ENCODE data around the gene PCCB.

Gene PCCB

GRCh38 chr3:136277115-136277514 is 27.0 kb downstream of the PCCB start:
- Mint-ChIP-seq H3K4me1 (ENCODE audit: low read depth) (peaks cover 7% of the 10 kb centered on the region), H3K36me3 (ENCODE audit: low read depth) (peaks cover 52% of the 10 kb centered on the region), H3K27me3 (ENCODE audit: low read depth) (no peaks in the 10 kb centered on the region), H3K27ac (no peak overlapping the region), H3K4me3 (no peak overlapping the region), H3K9me3 (peaks cover 23% of the 10 kb centered on the region)
- no peak for DNase-seq (ENCODE audit: low spot score)

- Mint-ChIP-seq H3K9me3 (peaks cover 23% of the 10 kb centered on the region), H3K27me3 (ENCODE audit: low read depth) (no peaks in the 10 kb centered on the region), H3K36me3 (ENCODE audit: low read depth) (peaks cover 55% of the 10 kb centered on the region), H3K27ac (no peak overlapping the region), H3K4me1 (ENCODE audit: low read depth) (peaks cover 5% of the 10 kb centered on the region), H3K4me3 (no peak overlapping the region)
- no peak for DNase-seq (ENCODE audit: low spot score)
Measured at GRCh38 chr3:136277634-136278033, 27.5 kb downstream of the PCCB start.

GRCh38 chr3:136279092-136279491 is 29.0 kb downstream of the PCCB start:
- Mint-ChIP-seq H3K27ac (no peak overlapping the region), H3K4me1 (ENCODE audit: low read depth) (peaks cover 3% of the 10 kb centered on the region), H3K9me3 (peaks cover 23% of the 10 kb centered on the region), H3K36me3 (ENCODE audit: low read depth) (peaks cover 51% of the 10 kb centered on the region), H3K27me3 (ENCODE audit: low read depth) (no peaks in the 10 kb centered on the region), H3K4me3 (no peak overlapping the region)
- DNase-seq (ENCODE audit: low spot score): no peak

- Mint-ChIP-seq H3K36me3 (ENCODE audit: low read depth) (peaks cover 50% of the 10 kb centered on the region), H3K4me3 (no peak overlapping the region), H3K9me3 (peaks cover 23% of the 10 kb centered on the region), H3K27me3 (ENCODE audit: low read depth) (no peaks in the 10 kb centered on the region), H3K4me1 (ENCODE audit: low read depth) (peaks cover 1% of the 10 kb centered on the region), H3K27ac (no peak overlapping the region)
- no peak for DNase-seq (ENCODE audit: low spot score)
Measured at GRCh38 chr3:136280961-136281360, 30.8 kb downstream of the PCCB start.

GRCh38 chr3:136281966-136282520 is 31.9 kb downstream of the PCCB start:
- H3K27ac Mint-ChIP-seq: no peak overlapping the region
- no peaks in the 10 kb centered on the region for H3K27me3 Mint-ChIP-seq (ENCODE audit: low read depth)
- peaks cover 53% of the 10 kb centered on the region for H3K36me3 Mint-ChIP-seq (ENCODE audit: low read depth)
- no peak overlapping the region for H3K4me3 Mint-ChIP-seq
- H3K4me1 Mint-ChIP-seq (ENCODE audit: low read depth): peaks cover 1% of the 10 kb centered on the region
- peaks cover 23% of the 10 kb centered on the region for H3K9me3 Mint-ChIP-seq
- no peak for DNase-seq (ENCODE audit: low spot score)

GRCh38 chr3:136283627-136284026 is 33.5 kb downstream of the PCCB start:
- H3K4me3 Mint-ChIP-seq: no peak overlapping the region
- H3K27ac Mint-ChIP-seq: no peak overlapping the region
- H3K27me3 Mint-ChIP-seq (ENCODE audit: low read depth): no peaks in the 10 kb centered on the region
- DNase-seq (ENCODE audit: low spot score): no peak
- peaks cover 49% of the 10 kb centered on the region for H3K36me3 Mint-ChIP-seq (ENCODE audit: low read depth)
- H3K4me1 Mint-ChIP-seq (ENCODE audit: low read depth): peaks cover 1% of the 10 kb centered on the region
- peaks cover 20% of the 10 kb centered on the region for H3K9me3 Mint-ChIP-seq

- peaks cover 22% of the 10 kb centered on the region for H3K36me3 Mint-ChIP-seq (ENCODE audit: low read depth)
- H3K27ac Mint-ChIP-seq: no peak overlapping the region
- H3K9me3 Mint-ChIP-seq: no peaks in the 10 kb centered on the region
- no peak overlapping the region for H3K4me3 Mint-ChIP-seq
- no peak for DNase-seq (ENCODE audit: low spot score)
- H3K27me3 Mint-ChIP-seq (ENCODE audit: low read depth): no peaks in the 10 kb centered on the region
- no peaks in the 10 kb centered on the region for H3K4me1 Mint-ChIP-seq (ENCODE audit: low read depth)
Measured at GRCh38 chr3:136291302-136291701, 41.2 kb downstream of the PCCB start.

GRCh38 chr3:136292500-136292899 is 42.4 kb downstream of the PCCB start:
- H3K4me1 Mint-ChIP-seq (ENCODE audit: low read depth): no peaks in the 10 kb centered on the region
- no peak overlapping the region for H3K27ac Mint-ChIP-seq
- H3K4me3 Mint-ChIP-seq: no peak overlapping the region
- peaks cover 17% of the 10 kb centered on the region for H3K36me3 Mint-ChIP-seq (ENCODE audit: low read depth)
- H3K9me3 Mint-ChIP-seq: no peaks in the 10 kb centered on the region
- DNase-seq (ENCODE audit: low spot score): no peak
- H3K27me3 Mint-ChIP-seq (ENCODE audit: low read depth): no peaks in the 10 kb centered on the region

- Mint-ChIP-seq H3K9me3 (no peaks in the 10 kb centered on the region), H3K36me3 (ENCODE audit: low read depth) (peaks cover 15% of the 10 kb centered on the region), H3K4me1 (ENCODE audit: low read depth) (no peaks in the 10 kb centered on the region), H3K27ac (no peak overlapping the region), H3K27me3 (ENCODE audit: low read depth) (no peaks in the 10 kb centered on the region), H3K4me3 (no peak overlapping the region)
- no peak for DNase-seq (ENCODE audit: low spot score)
Measured at GRCh38 chr3:136293279-136293678, 43.1 kb downstream of the PCCB start.

GRCh38 chr3:136294176-136294575 is 44.0 kb downstream of the PCCB start:
- peaks cover 22% of the 10 kb centered on the region for H3K36me3 Mint-ChIP-seq (ENCODE audit: low read depth)
- H3K4me1 Mint-ChIP-seq (ENCODE audit: low read depth): no peaks in the 10 kb centered on the region
- DNase-seq (ENCODE audit: low spot score): no peak
- H3K4me3 Mint-ChIP-seq: no peak overlapping the region
- H3K27me3 Mint-ChIP-seq (ENCODE audit: low read depth): no peaks in the 10 kb centered on the region
- H3K9me3 Mint-ChIP-seq: no peaks in the 10 kb centered on the region
- H3K27ac Mint-ChIP-seq: no peak overlapping the region

GRCh38 chr3:136296960-136297359 is 46.8 kb downstream of the PCCB start:
- H3K27ac Mint-ChIP-seq: no peak overlapping the region
- no peaks in the 10 kb centered on the region for H3K9me3 Mint-ChIP-seq
- H3K36me3 Mint-ChIP-seq (ENCODE audit: low read depth): peaks cover 14% of the 10 kb centered on the region

GRCh38 chr3:136297826-136298225 is 47.7 kb downstream of the PCCB start:
- Mint-ChIP-seq H3K4me1 (ENCODE audit: low read depth) (no peaks in the 10 kb centered on the region), H3K27me3 (ENCODE audit: low read depth) (no peaks in the 10 kb centered on the region), H3K27ac (no peak overlapping the region), H3K36me3 (ENCODE audit: low read depth) (peaks cover 12% of the 10 kb centered on the region), H3K4me3 (no peak overlapping the region), H3K9me3 (no peaks in the 10 kb centered on the region)
- no peak for DNase-seq (ENCODE audit: low spot score)

More at GRCh38 chr3:136296960-136297359, 46.8 kb downstream of the PCCB start:
- DNase-seq (ENCODE audit: low spot score): no peak
- H3K4me1 Mint-ChIP-seq (ENCODE audit: low read depth): no peaks in the 10 kb centered on the region
- no peaks in the 10 kb centered on the region for H3K27me3 Mint-ChIP-seq (ENCODE audit: low read depth)
- no peak overlapping the region for H3K4me3 Mint-ChIP-seq

- no peak for DNase-seq (ENCODE audit: low spot score)
- no peaks in the 10 kb centered on the region for H3K9me3 Mint-ChIP-seq
- no peak overlapping the region for H3K27ac Mint-ChIP-seq
- H3K36me3 Mint-ChIP-seq (ENCODE audit: low read depth): peaks cover 7% of the 10 kb centered on the region
- no peak overlapping the region for H3K4me3 Mint-ChIP-seq
- no peaks in the 10 kb centered on the region for H3K4me1 Mint-ChIP-seq (ENCODE audit: low read depth)
- H3K27me3 Mint-ChIP-seq (ENCODE audit: low read depth): no peaks in the 10 kb centered on the region
Measured at GRCh38 chr3:136300444-136300843, 50.3 kb downstream of the PCCB start.

GRCh38 chr3:136305879-136306278 is 55.7 kb downstream of the PCCB start:
- DNase-seq (ENCODE audit: low spot score): no peak
- no peak overlapping the region for H3K27ac Mint-ChIP-seq
- peaks cover 5% of the 10 kb centered on the region for H3K36me3 Mint-ChIP-seq (ENCODE audit: low read depth)
- no peak overlapping the region for H3K4me3 Mint-ChIP-seq
- no peaks in the 10 kb centered on the region for H3K27me3 Mint-ChIP-seq (ENCODE audit: low read depth)
- H3K4me1 Mint-ChIP-seq (ENCODE audit: low read depth): peaks cover 2% of the 10 kb centered on the region
- peaks cover 3% of the 10 kb centered on the region for H3K9me3 Mint-ChIP-seq

GRCh38 chr3:136311261-136311660 is 61.1 kb downstream of the PCCB start:
- Mint-ChIP-seq H3K9me3 (no peaks in the 10 kb centered on the region), H3K36me3 (ENCODE audit: low read depth) (peaks cover 3% of the 10 kb centered on the region), H3K4me1 (ENCODE audit: low read depth) (no peaks in the 10 kb centered on the region), H3K27ac (no peak overlapping the region), H3K27me3 (ENCODE audit: low read depth) (no peaks in the 10 kb centered on the region), H3K4me3 (no peak overlapping the region)
- no peak for DNase-seq (ENCODE audit: low spot score)

Measured in T-helper 2 cell treated with Interferon-gamma antibody and Interleukin-4, amounts not matched to agents 5 μg/mL and 100 μg/mL, for 36 hours (primary cell).